ENCODE measurements around the gene CCDC159.

GRCh38 chr19:11345122-11345803 lies 1.1 kb upstream of the CCDC159 start:
- TF ChIP-seq PRDM1 (tag by site-specific recombination; IDR thresholded peaks at IDR 0.05) (no peak), ZNF580 (tag by site-specific recombination; IDR thresholded peaks at IDR 0.05) (no peak), CTCF (tag by site-specific recombination; IDR thresholded peaks at IDR 0.05) (no peak), HOXA7 (CRISPR knock-in tag; IDR thresholded peaks at IDR 0.05; ENCODE audit: borderline replicate concordance) (no peak), YY1 (tag by site-specific recombination; IDR thresholded peaks at IDR 0.05) (no peak), REST (tag by site-specific recombination; IDR thresholded peaks at IDR 0.05) (no peak), ZNF121 (tag by site-specific recombination; IDR thresholded peaks at IDR 0.05) (no peak), ZNF692 (tag by site-specific recombination; IDR thresholded peaks at IDR 0.05) (no peak), ZNF24 (tag by site-specific recombination; IDR thresholded peaks at IDR 0.05) (no peak), ZNF274 (IDR thresholded peaks at IDR 0.05; ENCODE audit: low read length) (no peak), ZNF274 (tag by site-specific recombination; IDR thresholded peaks at IDR 0.05; ENCODE audit: borderline replicate concordance) (no peak), ZNF19 (tag by site-specific recombination; IDR thresholded peaks at IDR 0.05; ENCODE audit: low read depth) (no peak), TRIM28 (IDR thresholded peaks at IDR 0.05; ENCODE audit: borderline replicate concordance, low read length) (no peak), ZNF398 (tag by site-specific recombination; IDR thresholded peaks at IDR 0.05) (no peak)
